ENCODE measurements around the gene OR8B8.

- TF ChIP-seq, protein P1, sequence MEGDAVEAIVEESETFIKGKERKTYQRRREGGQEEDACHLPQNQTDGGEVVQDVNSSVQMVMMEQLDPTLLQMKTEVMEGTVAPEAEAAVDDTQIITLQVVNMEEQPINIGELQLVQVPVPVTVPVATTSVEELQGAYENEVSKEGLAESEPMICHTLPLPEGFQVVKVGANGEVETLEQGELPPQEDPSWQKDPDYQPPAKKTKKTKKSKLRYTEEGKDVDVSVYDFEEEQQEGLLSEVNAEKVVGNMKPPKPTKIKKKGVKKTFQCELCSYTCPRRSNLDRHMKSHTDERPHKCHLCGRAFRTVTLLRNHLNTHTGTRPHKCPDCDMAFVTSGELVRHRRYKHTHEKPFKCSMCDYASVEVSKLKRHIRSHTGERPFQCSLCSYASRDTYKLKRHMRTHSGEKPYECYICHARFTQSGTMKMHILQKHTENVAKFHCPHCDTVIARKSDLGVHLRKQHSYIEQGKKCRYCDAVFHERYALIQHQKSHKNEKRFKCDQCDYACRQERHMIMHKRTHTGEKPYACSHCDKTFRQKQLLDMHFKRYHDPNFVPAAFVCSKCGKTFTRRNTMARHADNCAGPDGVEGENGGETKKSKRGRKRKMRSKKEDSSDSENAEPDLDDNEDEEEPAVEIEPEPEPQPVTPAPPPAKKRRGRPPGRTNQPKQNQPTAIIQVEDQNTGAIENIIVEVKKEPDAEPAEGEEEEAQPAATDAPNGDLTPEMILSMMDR (IDR thresholded peaks at IDR 0.05): no peak
- no peak for TF ChIP-seq POLR2A (IDR thresholded peaks at IDR 0.05)
These were observed 4.9 kb downstream of the OR8B8 start for GRCh38 chr11:124440608-124441007.

Data from esophagus squamous epithelium (tissue), 4 donors.